HepG2 (cell line): ENCODE measurements around the gene FOXA3. TPM values are rescaled to one million over a fixed set of nuclear protein-coding genes. Genes with fewer than 3 reads are reported as not detected.

Experiments used
- ATAC-seq: fragments of 200-7000 bp; cut with Tn5 transposase; 3 replicates; pipeline ENCODE4 v1.9.1; 2020; ENCODE audit warnings: mild to moderate bottlenecking, moderate library complexity
- BruUV-seq: library from RNA; stranded (reverse); fragments of 400-500 nt; replicated peaks from 2 replicates; lab custom pipeline; 2021; lab: Mats Ljungman, UMichigan
- CTCF ChIA-PET: fragments of 300-600 bp; formaldehyde crosslinking; extraction: SDS; loops from one replicate; lab custom pipeline; 2021; ENCODE audit warnings: low total read pairs, inconsistent platforms, low intra/inter-chr PET ratio; lab: Yijun Ruan, JAX
- POLR2A ChIA-PET: fragments of 350-600 bp; sonication (Branson Sonifier 250); formaldehyde crosslinking; loops from one replicate; lab custom pipeline; 2020; ENCODE audit warnings: antibody characterized with exemption, inconsistent platforms; lab: Yijun Ruan, JAX
- DNase-seq: peaks from one replicate; pipeline ENCODE4 v3.0.0-alpha.2; 2015; ENCODE audit warnings: low spot score
- FAIRE-seq: peaks from 3 replicates; lab custom pipeline; 2011; peaks lifted over from hg19 to GRCh38; lab: Jason Lieb, UNC
- H2AFZ ChIP-seq: one replicate; pipeline ENCODE4 v1.6.1; 2011; ENCODE audit warnings: low read length, inconsistent platforms
- H3K27ac ChIP-seq: fragments of 300-600 bp; 3 replicates; pipeline ENCODE4 v1.8.0; 2011; ENCODE audit warnings: mixed run types, mild to moderate bottlenecking, mixed read lengths, low read length, inconsistent platforms; ENCODE audit not compliant: insufficient read depth; ENCODE audit errors: extremely low read length
- H3K27me3 ChIP-seq, 2 experiments: fragments of 200-600 bp in 1 of 2; 2 replicates in 1 of 2; 3 replicates in 1 of 2; pipeline versions ENCODE4 v1.6.0 to v1.8.0; 2011; ENCODE audit warnings: low read length in 2 of 2, mild to moderate bottlenecking in 2 of 2, moderate library complexity in 2 of 2, inconsistent platforms in 1 of 2; ENCODE audit not compliant: insufficient read depth in 2 of 2, control insufficient read depth in 1 of 2
- H3K36me3 ChIP-seq, 2 experiments: fragments of 200-600 bp in 1 of 2; replicated peaks in 1 of 2; 2 replicates in 1 of 2; 3 replicates in 1 of 2; pipeline versions ENCODE4 v1.5.1 to v1.8.0; 2011; ENCODE audit warnings: low read length in 2 of 2, inconsistent platforms in 1 of 2; ENCODE audit not compliant: insufficient read depth in 2 of 2, control insufficient read depth in 1 of 2
- H3K4me1 ChIP-seq: 2 replicates; pipeline ENCODE4 v1.5.1; 2012; ENCODE audit warnings: low read length, inconsistent platforms; ENCODE audit not compliant: insufficient read depth
- H3K4me2 ChIP-seq: 2 replicates; pipeline ENCODE4 v1.6.0; 2011; ENCODE audit warnings: low read depth, low read length, inconsistent platforms
- H3K4me3 ChIP-seq, 3 experiments: fragments of 200-600 bp in 1 of 3; sonication (generic), shearing (Covaris generic) in 1 of 3; replicated peaks in 1 of 3; 2 replicates each; pipeline ENCODE4 v1.5.1; 2011 to 2016; ENCODE audit warnings: low read length in 3 of 3, inconsistent platforms in 2 of 3, low read depth in 2 of 3, mild to moderate bottlenecking in 2 of 3, control low read depth in 1 of 3, mixed read lengths in 1 of 3; ENCODE audit not compliant: insufficient read depth in 1 of 3
- H3K79me2 ChIP-seq: one replicate; pipeline ENCODE4 v1.6.1; 2011; ENCODE audit warnings: low read length, inconsistent platforms; ENCODE audit not compliant: insufficient read depth
- H3K9ac ChIP-seq: 2 replicates; pipeline ENCODE4 v1.6.0; 2011; ENCODE audit warnings: mild to moderate bottlenecking, low read depth, low read length, inconsistent platforms; ENCODE audit not compliant: insufficient read depth
- H3K9me3 ChIP-seq: 2 replicates; pipeline ENCODE4 v1.5.1; 2012; ENCODE audit warnings: mild to moderate bottlenecking, low read length
- H4K20me1 ChIP-seq: 2 replicates; pipeline ENCODE4 v1.6.0; 2011; ENCODE audit warnings: inconsistent platforms, mild to moderate bottlenecking, low read length, moderate library complexity; ENCODE audit not compliant: insufficient read depth
- HIVEP1 ChIP-seq: sonication (generic); formaldehyde crosslinking; IDR thresholded peaks from 2 replicates; pipeline ENCODE4 v1.4.0; 2020; ENCODE audit warnings: mild to moderate bottlenecking, missing genetic modification reagents
- KLF16 ChIP-seq, 2 experiments: sonication (generic) in 1 of 2; formaldehyde crosslinking in 1 of 2; IDR thresholded peaks; 2 replicates each; pipeline versions ENCODE4 v1.6.1 to v1.8.0; 2016 to 2023; ENCODE audit warnings: missing genetic modification reagents in 2 of 2, missing compliant biosample characterization in 1 of 2
- PRPF4 ChIP-seq: fragments of 200-400 bp; formaldehyde crosslinking; IDR thresholded peaks from 2 replicates; pipeline ENCODE4 v1.6.1; 2016; ENCODE audit warnings: low read length, low read depth; ENCODE audit not compliant: poor library complexity, severe bottlenecking
- SP1 ChIP-seq, 2 experiments: fragments of 450-650 bp in 1 of 2; sonication (generic) in 1 of 2; formaldehyde crosslinking in 1 of 2; IDR thresholded peaks; 2 replicates each; pipeline versions ENCODE4 v1.4.0 to v1.6.1; 2016 to 2020; ENCODE audit warnings: missing genetic modification reagents in 1 of 2
- YEATS4 ChIP-seq: sonication (generic); formaldehyde crosslinking; IDR thresholded peaks from 2 replicates; pipeline ENCODE4 v1.4.0; 2020; ENCODE audit warnings: missing genetic modification reagents, borderline replicate concordance
- ZBTB38 ChIP-seq: sonication (generic); formaldehyde crosslinking; IDR thresholded peaks from 2 replicates; pipeline ENCODE4 v1.5.1; 2020; ENCODE audit warnings: mild to moderate bottlenecking, missing genetic modification reagents
- ZIK1 ChIP-seq: sonication (generic); formaldehyde crosslinking; IDR thresholded peaks from 2 replicates; pipeline ENCODE4 v1.5.0; 2020; ENCODE audit warnings: mild to moderate bottlenecking, low read depth, missing genetic modification reagents, borderline replicate concordance
- ZMYM3 ChIP-seq: sonication (generic); formaldehyde crosslinking; IDR thresholded peaks from 2 replicates; pipeline ENCODE4 v1.5.1; 2020; ENCODE audit warnings: mild to moderate bottlenecking, missing genetic modification reagents
- ZNF773 ChIP-seq: sonication (generic); formaldehyde crosslinking; IDR thresholded peaks from 2 replicates; pipeline ENCODE4 v1.4.0; 2020; ENCODE audit warnings: missing genetic modification reagents, borderline replicate concordance
- ZNF782 ChIP-seq: sonication (generic); formaldehyde crosslinking; IDR thresholded peaks from 2 replicates; pipeline ENCODE4 v1.4.0; 2020; ENCODE audit warnings: missing genetic modification reagents, mild to moderate bottlenecking, borderline replicate concordance
- ZSCAN29 ChIP-seq: sonication (generic); formaldehyde crosslinking; conservative IDR thresholded peaks from 2 replicates; pipeline ENCODE4 v1.4.0; 2020; ENCODE audit warnings: mild to moderate bottlenecking, missing genetic modification reagents
- WGBS: methylation state at CpG from one replicate; pipeline ENCODE4 v1.1.6; 2017; ENCODE audit warnings: low lambda C conversion rate; 5-methylcytosine and 5-hydroxymethylcytosine counted together
- in situ Hi-C: cut with HindIII; loops from 2 replicates; pipeline ENCODE4 v1.10.0; 2017; ENCODE audit warnings: low pct_unique_long_range_greater_than_20kb; ENCODE audit not compliant: extremely low pct_ligation_motif_present
- intact Hi-C: fragments of 100-400 bp; cut with micrococcal nuclease; formaldehyde crosslinking; loops from one replicate; pipeline ENCODE4 v1.10.0; 2022; ENCODE audit not compliant: unreplicated experiment
- polyA plus RNA-seq, 8 experiments: library from polyadenylated mRNA; depleted of rRNA in 3 of 8; stranded (reverse) in 7 of 8; unstranded in 1 of 8; fragments of >200 nt; fragmentation: Illumina TruSeq in 4 of 8; extraction: Trizol in 4 of 8; gene quantifications; 2 replicates each; pipeline versions ENCODE4 v1.2.1 to v1.2.3, GENCODE V29; 2011 to 2016; ENCODE audit warnings: low read depth in 4 of 8, missing spikeins in 1 of 8, mixed read lengths in 1 of 8; ENCODE audit not compliant: insufficient read depth in 1 of 8
- total RNA-seq, 5 experiments: library from RNA; depleted of rRNA; stranded (reverse); fragments of >200 nt; fragmentation: Illumina TruSeq; extraction: Trizol; gene quantifications; 2 replicates each; pipeline ENCODE4 v1.2.3, GENCODE V29; 2016; ENCODE audit warnings: low read depth in 1 of 5
- TF ChIP-seq, protein P1 (sequence below): sonication (generic); formaldehyde crosslinking; IDR thresholded peaks from 2 replicates; pipeline ENCODE4 v1.5.0; 2020; ENCODE audit warnings: mild to moderate bottlenecking, missing genetic modification reagents, moderate library complexity
- TF ChIP-seq, protein P2 (sequence below): sonication (generic); formaldehyde crosslinking; IDR thresholded peaks from 2 replicates; pipeline ENCODE4 v1.5.0; 2020; ENCODE audit warnings: missing genetic modification reagents, mild to moderate bottlenecking, borderline replicate concordance
- TF ChIP-seq, protein P3 (sequence below): sonication (generic); formaldehyde crosslinking; IDR thresholded peaks from 2 replicates; pipeline ENCODE4 v1.4.0; 2020; ENCODE audit warnings: mild to moderate bottlenecking, missing genetic modification reagents
- TF ChIP-seq, protein P4 (sequence below): sonication (generic); formaldehyde crosslinking; IDR thresholded peaks from 2 replicates; pipeline ENCODE4 v1.4.0; 2020; ENCODE audit warnings: missing genetic modification reagents

FOXA3 gene
- total and polyA plus RNA-seq, 2 of the 13 experiments (the other 11 are each of a cell fraction or from before 2014, with no cell fraction given), result 29.8 to 47.6 TPM

DNA sequence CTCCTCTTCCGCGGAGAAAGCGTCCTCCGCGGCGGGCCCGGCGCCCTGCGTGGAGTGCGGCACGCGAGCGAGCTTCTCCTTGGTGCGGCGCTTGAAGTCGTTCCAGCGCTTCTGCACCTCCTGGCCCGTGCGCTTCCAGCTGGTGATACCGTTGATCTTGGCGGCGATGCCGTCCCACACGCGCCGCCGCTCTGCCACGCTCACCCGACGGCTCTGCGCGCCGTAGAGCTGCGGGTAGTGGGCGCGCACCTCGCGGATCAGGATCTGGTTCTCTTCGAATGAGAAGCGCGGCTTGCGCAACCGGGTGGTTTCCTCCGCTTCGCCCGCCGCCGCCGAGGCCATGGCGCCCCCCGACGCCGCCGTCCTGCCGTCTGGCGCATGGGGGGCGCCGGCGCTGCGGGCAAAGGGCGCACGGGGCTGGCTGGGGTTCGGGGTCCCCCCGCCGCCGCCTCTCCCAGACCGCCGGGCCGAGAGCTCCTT is 37.3 kb downstream of the FOXA3 start:
- FAIRE-seq, result no peak
- Histone ChIP-seq H3K9ac (peak overlapping the region; percentile 79), H3K27me3 (peaks cover 0 to 3% of the 10 kb centered on the region in 2 experiments; a peak in 2 of 5 replicates), H3K4me3 (peak overlapping the region; percentile 63 to 87 (median 83)), H4K20me1 (no peaks in the 10 kb centered on the region), H3K27ac (peak overlapping the region; percentile 90), H3K79me2 (peaks cover 17% of the 10 kb centered on the region), H3K4me2 (peak overlapping the region; percentile 86), H3K36me3 (peaks cover 1 to 13% of the 10 kb centered on the region in 2 experiments; a peak in 3 of 5 replicates), H3K9me3 (no peaks in the 10 kb centered on the region), H2AFZ (no peak overlapping the region), H3K4me1 (peaks cover 48% of the 10 kb centered on the region)
- in situ Hi-C loops (loop anchor here (10.0 kb wide), 1 partner anchor 173 kb away; no protein-coding TSS in a partner anchor), intact Hi-C loops (no loop called here)
- BruUV-seq, result no TSS peak
- no peak for DNase-seq
- peak; percentile 13 for ATAC-seq
- no CpG with 5 or more reads among the region's 69 CpGs for WGBS
- CTCF ChIA-PET, result interaction anchor here (0.8 to 1.6 kb wide), 2 partner anchors 18 to 85 kb away, joined by 3 to 4 read pairs; no protein-coding TSS in a partner anchor
- POLR2A ChIA-PET, result interaction anchor here (1.1 to 3.4 kb wide), 4 partner anchors 16 to 38 kb away, joined by 3 to 24 read pairs (median 18); partner anchors contain the start of genes FOXA3, IRF2BP1 and SYMPK
- TF ChIP-seq, protein P1, sequence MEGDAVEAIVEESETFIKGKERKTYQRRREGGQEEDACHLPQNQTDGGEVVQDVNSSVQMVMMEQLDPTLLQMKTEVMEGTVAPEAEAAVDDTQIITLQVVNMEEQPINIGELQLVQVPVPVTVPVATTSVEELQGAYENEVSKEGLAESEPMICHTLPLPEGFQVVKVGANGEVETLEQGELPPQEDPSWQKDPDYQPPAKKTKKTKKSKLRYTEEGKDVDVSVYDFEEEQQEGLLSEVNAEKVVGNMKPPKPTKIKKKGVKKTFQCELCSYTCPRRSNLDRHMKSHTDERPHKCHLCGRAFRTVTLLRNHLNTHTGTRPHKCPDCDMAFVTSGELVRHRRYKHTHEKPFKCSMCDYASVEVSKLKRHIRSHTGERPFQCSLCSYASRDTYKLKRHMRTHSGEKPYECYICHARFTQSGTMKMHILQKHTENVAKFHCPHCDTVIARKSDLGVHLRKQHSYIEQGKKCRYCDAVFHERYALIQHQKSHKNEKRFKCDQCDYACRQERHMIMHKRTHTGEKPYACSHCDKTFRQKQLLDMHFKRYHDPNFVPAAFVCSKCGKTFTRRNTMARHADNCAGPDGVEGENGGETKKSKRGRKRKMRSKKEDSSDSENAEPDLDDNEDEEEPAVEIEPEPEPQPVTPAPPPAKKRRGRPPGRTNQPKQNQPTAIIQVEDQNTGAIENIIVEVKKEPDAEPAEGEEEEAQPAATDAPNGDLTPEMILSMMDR (CRISPR knock-in tag), result peak; percentile 25; the same call in 1 of the 2 replicates
- peak; percentile 92 for TF ChIP-seq ZBTB38 (CRISPR knock-in tag)
- no peak for TF ChIP-seq ZIK1 (CRISPR knock-in tag)
- TF ChIP-seq KLF16 (CRISPR knock-in tag; IDR thresholded peaks at IDR 0.05), result no peak
- peak; percentile 35; the same call in 1 of the 2 replicates for TF ChIP-seq ZNF773 (CRISPR knock-in tag)
- TF ChIP-seq, protein P2, sequence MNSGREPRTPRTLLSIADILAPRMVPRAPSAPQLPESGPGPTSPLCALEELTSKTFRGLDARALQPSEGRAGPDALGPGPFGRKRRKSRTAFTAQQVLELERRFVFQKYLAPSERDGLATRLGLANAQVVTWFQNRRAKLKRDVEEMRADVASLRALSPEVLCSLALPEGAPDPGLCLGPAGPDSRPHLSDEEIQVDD, result 0 out of 2 replicates have a peak, but pooled peaks have one; percentile 28
- no peak for TF ChIP-seq SP1 (IDR thresholded peaks at IDR 0.05)
- 0 out of 2 replicates have a peak, but pooled peaks have one; percentile 10 for TF ChIP-seq SP1 (CRISPR knock-in tag; IDR thresholded peaks at IDR 0.05)
- TF ChIP-seq, protein P3, sequence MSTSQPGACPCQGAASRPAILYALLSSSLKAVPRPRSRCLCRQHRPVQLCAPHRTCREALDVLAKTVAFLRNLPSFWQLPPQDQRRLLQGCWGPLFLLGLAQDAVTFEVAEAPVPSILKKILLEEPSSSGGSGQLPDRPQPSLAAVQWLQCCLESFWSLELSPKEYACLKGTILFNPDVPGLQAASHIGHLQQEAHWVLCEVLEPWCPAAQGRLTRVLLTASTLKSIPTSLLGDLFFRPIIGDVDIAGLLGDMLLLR (CRISPR knock-in tag), result no peak
- TF ChIP-seq, protein P4, sequence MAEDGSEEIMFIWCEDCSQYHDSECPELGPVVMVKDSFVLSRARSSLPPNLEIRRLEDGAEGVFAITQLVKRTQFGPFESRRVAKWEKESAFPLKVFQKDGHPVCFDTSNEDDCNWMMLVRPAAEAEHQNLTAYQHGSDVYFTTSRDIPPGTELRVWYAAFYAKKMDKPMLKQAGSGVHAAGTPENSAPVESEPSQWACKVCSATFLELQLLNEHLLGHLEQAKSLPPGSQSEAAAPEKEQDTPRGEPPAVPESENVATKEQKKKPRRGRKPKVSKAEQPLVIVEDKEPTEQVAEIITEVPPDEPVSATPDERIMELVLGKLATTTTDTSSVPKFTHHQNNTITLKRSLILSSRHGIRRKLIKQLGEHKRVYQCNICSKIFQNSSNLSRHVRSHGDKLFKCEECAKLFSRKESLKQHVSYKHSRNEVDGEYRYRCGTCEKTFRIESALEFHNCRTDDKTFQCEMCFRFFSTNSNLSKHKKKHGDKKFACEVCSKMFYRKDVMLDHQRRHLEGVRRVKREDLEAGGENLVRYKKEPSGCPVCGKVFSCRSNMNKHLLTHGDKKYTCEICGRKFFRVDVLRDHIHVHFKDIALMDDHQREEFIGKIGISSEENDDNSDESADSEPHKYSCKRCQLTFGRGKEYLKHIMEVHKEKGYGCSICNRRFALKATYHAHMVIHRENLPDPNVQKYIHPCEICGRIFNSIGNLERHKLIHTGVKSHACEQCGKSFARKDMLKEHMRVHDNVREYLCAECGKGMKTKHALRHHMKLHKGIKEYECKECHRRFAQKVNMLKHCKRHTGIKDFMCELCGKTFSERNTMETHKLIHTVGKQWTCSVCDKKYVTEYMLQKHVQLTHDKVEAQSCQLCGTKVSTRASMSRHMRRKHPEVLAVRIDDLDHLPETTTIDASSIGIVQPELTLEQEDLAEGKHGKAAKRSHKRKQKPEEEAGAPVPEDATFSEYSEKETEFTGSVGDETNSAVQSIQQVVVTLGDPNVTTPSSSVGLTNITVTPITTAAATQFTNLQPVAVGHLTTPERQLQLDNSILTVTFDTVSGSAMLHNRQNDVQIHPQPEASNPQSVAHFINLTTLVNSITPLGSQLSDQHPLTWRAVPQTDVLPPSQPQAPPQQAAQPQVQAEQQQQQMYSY (CRISPR knock-in tag), result 0 out of 2 replicates have a peak, but pooled peaks have one; percentile 30
- TF ChIP-seq PRPF4, result peak; percentile 39
- TF ChIP-seq YEATS4 (CRISPR knock-in tag), result peak; percentile 41; the same call in 1 of the 2 replicates
- TF ChIP-seq ZSCAN29 (CRISPR knock-in tag), result 0 out of 2 replicates have a peak, but pooled peaks have one; percentile 24
- TF ChIP-seq ZNF782 (CRISPR knock-in tag), result peak; percentile 27; the same call in 1 of the 2 replicates
- no peak for TF ChIP-seq HIVEP1 (CRISPR knock-in tag)
- TF ChIP-seq ZMYM3 (CRISPR knock-in tag), result 0 out of 2 replicates have a peak, but pooled peaks have one; percentile 9
